GM12878 (cell line): Measurements from ENCODE around the gene STEAP1B. TPM values are rescaled to one million over a fixed set of nuclear protein-coding genes. Genes with fewer than 3 reads are reported as not detected.
A peak's percentile ranks its signal among the peaks of the same experiment; 100 is the strongest.

Experiments used
- ATF3 ChIP-seq: IDR thresholded peaks from 2 replicates; pipeline ENCODE4 v1.6.1; 2011; ENCODE audit warnings: low read depth, mild to moderate bottlenecking, low read length, moderate library complexity, borderline replicate concordance; ENCODE audit errors: extremely low read depth
- BACH1 ChIP-seq: fragments of 450-650 bp; IDR thresholded peaks from 2 replicates; pipeline ENCODE4 v1.6.1; 2017; ENCODE audit warnings: mild to moderate bottlenecking, borderline replicate concordance
- BRCA1 ChIP-seq: IDR thresholded peaks from 2 replicates; pipeline ENCODE4 v1.6.1; 2011; ENCODE audit warnings: low read depth, low read length, improper control_type of control experiment
- CREM ChIP-seq: IDR thresholded peaks from 2 replicates; pipeline ENCODE4 v1.6.1; 2014; ENCODE audit warnings: antibody characterized with exemption, low read depth
- EED ChIP-seq: sonication (generic); IDR thresholded peaks from 2 replicates; pipeline ENCODE4 v1.6.1; 2016; ENCODE audit warnings: antibody characterized with exemption, low read depth
- ETV6 ChIP-seq, 2 experiments: fragments of 450-650 bp in 1 of 2; IDR thresholded peaks in 1 of 2; conservative IDR thresholded peaks in 1 of 2; 2 replicates each; pipeline ENCODE4 v1.6.1; 2014; ENCODE audit warnings: antibody characterized with exemption in 1 of 2, borderline replicate concordance in 1 of 2, low read depth in 1 of 2, mild to moderate bottlenecking in 1 of 2, moderate library complexity in 1 of 2
- GABPA ChIP-seq: IDR thresholded peaks from 2 replicates; pipeline ENCODE4 v1.6.1; 2014; ENCODE audit warnings: antibody characterized with exemption, low read depth, mild to moderate bottlenecking, inconsistent platforms
- HCFC1 ChIP-seq: fragments of 150-350 bp; IDR thresholded peaks from 2 replicates; pipeline ENCODE4 v1.6.1; 2014; ENCODE audit warnings: low read length
- HDAC2 ChIP-seq: fragments of 200-600 bp; sonication (generic); IDR thresholded peaks from 2 replicates; pipeline ENCODE4 v1.6.1; 2017
- IKZF1 ChIP-seq: fragments of 450-650 bp; conservative IDR thresholded peaks from 2 replicates; pipeline ENCODE4 v1.6.1; 2017; ENCODE audit warnings: antibody characterized with exemption, mild to moderate bottlenecking
- MYB ChIP-seq: fragments of 150-350 bp; IDR thresholded peaks from 2 replicates; pipeline ENCODE4 v1.6.1; 2014; ENCODE audit warnings: mild to moderate bottlenecking, low read depth, low read length, borderline replicate concordance
- MYC ChIP-seq: IDR thresholded peaks from 2 replicates; pipeline ENCODE4 v1.6.1; 2011; ENCODE audit warnings: mild to moderate bottlenecking, low read length, moderate library complexity, inconsistent platforms; ENCODE audit not compliant: insufficient read depth, insufficient replicate concordance, insufficient read length, severe bottlenecking
- NBN ChIP-seq: fragments of 450-650 bp; IDR thresholded peaks from 2 replicates; pipeline ENCODE4 v1.6.1; 2016
- NFIC ChIP-seq: IDR thresholded peaks from 2 replicates; pipeline ENCODE4 v1.6.1; 2012; ENCODE audit warnings: low read depth, mild to moderate bottlenecking, inconsistent platforms, low read length, moderate library complexity
- PAX5 ChIP-seq: IDR thresholded peaks from 2 replicates; pipeline ENCODE4 v1.6.1; 2011; ENCODE audit warnings: low read depth, low read length, borderline replicate concordance
- PML ChIP-seq: IDR thresholded peaks from 2 replicates; pipeline ENCODE4 v1.6.1; 2012; ENCODE audit warnings: low read length, inconsistent platforms
- RELB ChIP-seq: fragments of 450-650 bp; IDR thresholded peaks from 2 replicates; pipeline ENCODE4 v1.6.1; 2017; ENCODE audit warnings: low read depth, mild to moderate bottlenecking, moderate library complexity
- SIX5 ChIP-seq: IDR thresholded peaks from 2 replicates; pipeline ENCODE4 v1.6.1; 2011; ENCODE audit warnings: mild to moderate bottlenecking, low read depth, low read length, moderate library complexity; ENCODE audit not compliant: severe bottlenecking
- SMARCA5 ChIP-seq: fragments of 450-650 bp; IDR thresholded peaks from 2 replicates; pipeline ENCODE4 v1.6.1; 2017; ENCODE audit warnings: mild to moderate bottlenecking
- TARDBP ChIP-seq: IDR thresholded peaks from 2 replicates; pipeline ENCODE4 v1.6.1; 2016; ENCODE audit warnings: borderline replicate concordance
- ZBED1 ChIP-seq: IDR thresholded peaks from 2 replicates; pipeline ENCODE4 v1.6.1; 2016; ENCODE audit warnings: borderline replicate concordance
- ZZZ3 ChIP-seq: IDR thresholded peaks from 2 replicates; pipeline ENCODE4 v1.6.1; 2011; ENCODE audit warnings: low read depth; ENCODE audit not compliant: control insufficient read depth, insufficient read length
- polyA plus RNA-seq, 11 experiments: library from polyadenylated mRNA; depleted of rRNA in 4 of 11; unstranded in 6 of 11; stranded (reverse) in 5 of 11; fragments of >200 nt; fragmentation: Nextera tagmentation in 4 of 11; fragmentation: Illumina TruSeq in 1 of 11; extraction: Ambion mirVana in 4 of 11; extraction: Trizol in 1 of 11; gene quantifications; 1 replicate in 1 of 11; 2 replicates in 10 of 11; pipeline versions ENCODE4 v1.2.1 to v1.2.3, GENCODE V29; 2011 to 2016; ENCODE audit warnings: inconsistent platforms in 2 of 11, missing spikeins in 2 of 11, low read depth in 1 of 11
- total RNA-seq, 4 experiments: library from RNA; depleted of rRNA in 3 of 4; stranded (reverse); fragments of >200 nt in 3 of 4; fragmentation: Illumina TruSeq in 1 of 4; extraction: Trizol in 1 of 4; gene quantifications; 2 replicates each; pipeline versions ENCODE4 v1.2.1 to v1.2.3, GENCODE V29; 2013 to 2021
- TF ChIP-seq, protein P1 (sequence below): fragments of 450-650 bp; IDR thresholded peaks from 2 replicates; pipeline ENCODE4 v1.6.1; 2017; ENCODE audit warnings: borderline replicate concordance
- TF ChIP-seq, protein P2 (sequence below): fragments of 450-650 bp; IDR thresholded peaks from 2 replicates; pipeline ENCODE4 v1.6.1; 2017; ENCODE audit warnings: mild to moderate bottlenecking
- TF ChIP-seq, protein P3 (sequence below): fragments of 150-350 bp; IDR thresholded peaks from 2 replicates; pipeline ENCODE4 v1.6.1; 2014; ENCODE audit warnings: mild to moderate bottlenecking, low read depth, low read length

The STEAP1B gene
- total and polyA plus RNA-seq, 10 of the 15 experiments (the other 5 are each of a cell fraction or from before 2014, with no cell fraction given): 0.14 TPM; not detected in 9

DNA sequence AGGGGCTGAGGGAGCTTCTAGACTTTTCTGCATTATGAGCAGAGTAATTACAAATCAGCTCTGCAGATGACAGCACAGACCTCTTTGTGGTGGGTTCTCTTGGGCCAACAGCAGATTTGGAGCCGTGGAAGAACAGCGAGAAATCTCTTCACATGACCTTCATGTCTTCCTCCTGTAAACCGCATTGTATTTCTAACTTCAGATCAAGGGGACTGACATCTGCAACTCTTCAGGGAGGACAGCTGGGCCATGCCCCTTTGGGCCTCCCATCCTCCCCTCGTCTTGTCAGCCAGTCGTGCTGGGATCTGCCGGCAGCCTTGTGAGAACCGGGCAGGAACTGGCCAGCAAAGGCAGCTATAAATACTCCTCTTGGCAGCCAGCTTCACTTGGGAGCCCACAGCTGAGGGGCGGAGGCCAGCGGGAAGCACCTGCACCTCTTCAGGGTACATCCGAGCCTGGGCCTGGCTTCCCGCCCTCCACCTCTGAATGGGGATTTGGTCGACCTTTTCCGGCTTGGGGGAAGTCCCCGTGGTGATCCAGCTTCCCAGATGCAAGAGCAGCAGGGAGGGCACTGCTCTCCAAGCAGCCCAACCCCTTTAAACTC is 54.7 kb downstream of the STEAP1B start (continued):
- TF ChIP-seq CREM: no peak; the same call in 1 of the 2 replicates
- TF ChIP-seq RELB: peak; percentile 14; the same call in 1 of the 2 replicates
- TF ChIP-seq, protein P1, sequence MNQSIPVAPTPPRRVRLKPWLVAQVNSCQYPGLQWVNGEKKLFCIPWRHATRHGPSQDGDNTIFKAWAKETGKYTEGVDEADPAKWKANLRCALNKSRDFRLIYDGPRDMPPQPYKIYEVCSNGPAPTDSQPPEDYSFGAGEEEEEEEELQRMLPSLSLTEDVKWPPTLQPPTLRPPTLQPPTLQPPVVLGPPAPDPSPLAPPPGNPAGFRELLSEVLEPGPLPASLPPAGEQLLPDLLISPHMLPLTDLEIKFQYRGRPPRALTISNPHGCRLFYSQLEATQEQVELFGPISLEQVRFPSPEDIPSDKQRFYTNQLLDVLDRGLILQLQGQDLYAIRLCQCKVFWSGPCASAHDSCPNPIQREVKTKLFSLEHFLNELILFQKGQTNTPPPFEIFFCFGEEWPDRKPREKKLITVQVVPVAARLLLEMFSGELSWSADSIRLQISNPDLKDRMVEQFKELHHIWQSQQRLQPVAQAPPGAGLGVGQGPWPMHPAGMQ: no peak
- TF ChIP-seq GABPA: no peak
- TF ChIP-seq NBN: peak; percentile 19; the same call in 1 of the 2 replicates
- TF ChIP-seq MYC: no peak
- TF ChIP-seq HCFC1: no peak
- TF ChIP-seq TARDBP: no peak
- no peak for TF ChIP-seq ZZZ3
- TF ChIP-seq NFIC: peak; percentile 75; the same call in 1 of the 2 replicates
- no peak for TF ChIP-seq BACH1
- TF ChIP-seq ETV6 (conservative IDR thresholded peaks at IDR 0.05 in 1 of 2, IDR thresholded peaks at IDR 0.05 in 1 of 2; ENCODE audit: borderline replicate concordance in 1 of 2, low read depth in 1 of 2): peak in 1 of 2 experiments; percentile 76; a peak in 2 of 4 replicates
- TF ChIP-seq BRCA1: no peak
- 0 out of 2 replicates have a peak, but pooled peaks have one; percentile 22 for TF ChIP-seq PAX5
- no peak for TF ChIP-seq SIX5
- no peak for TF ChIP-seq ATF3
- no peak for TF ChIP-seq SMARCA5
- peak; percentile 83 for TF ChIP-seq EED
- TF ChIP-seq, protein P2, sequence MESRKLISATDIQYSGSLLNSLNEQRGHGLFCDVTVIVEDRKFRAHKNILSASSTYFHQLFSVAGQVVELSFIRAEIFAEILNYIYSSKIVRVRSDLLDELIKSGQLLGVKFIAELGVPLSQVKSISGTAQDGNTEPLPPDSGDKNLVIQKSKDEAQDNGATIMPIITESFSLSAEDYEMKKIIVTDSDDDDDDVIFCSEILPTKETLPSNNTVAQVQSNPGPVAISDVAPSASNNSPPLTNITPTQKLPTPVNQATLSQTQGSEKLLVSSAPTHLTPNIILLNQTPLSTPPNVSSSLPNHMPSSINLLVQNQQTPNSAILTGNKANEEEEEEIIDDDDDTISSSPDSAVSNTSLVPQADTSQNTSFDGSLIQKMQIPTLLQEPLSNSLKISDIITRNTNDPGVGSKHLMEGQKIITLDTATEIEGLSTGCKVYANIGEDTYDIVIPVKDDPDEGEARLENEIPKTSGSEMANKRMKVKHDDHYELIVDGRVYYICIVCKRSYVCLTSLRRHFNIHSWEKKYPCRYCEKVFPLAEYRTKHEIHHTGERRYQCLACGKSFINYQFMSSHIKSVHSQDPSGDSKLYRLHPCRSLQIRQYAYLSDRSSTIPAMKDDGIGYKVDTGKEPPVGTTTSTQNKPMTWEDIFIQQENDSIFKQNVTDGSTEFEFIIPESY: no peak
- no peak for TF ChIP-seq ZBED1
- TF ChIP-seq, protein P3, sequence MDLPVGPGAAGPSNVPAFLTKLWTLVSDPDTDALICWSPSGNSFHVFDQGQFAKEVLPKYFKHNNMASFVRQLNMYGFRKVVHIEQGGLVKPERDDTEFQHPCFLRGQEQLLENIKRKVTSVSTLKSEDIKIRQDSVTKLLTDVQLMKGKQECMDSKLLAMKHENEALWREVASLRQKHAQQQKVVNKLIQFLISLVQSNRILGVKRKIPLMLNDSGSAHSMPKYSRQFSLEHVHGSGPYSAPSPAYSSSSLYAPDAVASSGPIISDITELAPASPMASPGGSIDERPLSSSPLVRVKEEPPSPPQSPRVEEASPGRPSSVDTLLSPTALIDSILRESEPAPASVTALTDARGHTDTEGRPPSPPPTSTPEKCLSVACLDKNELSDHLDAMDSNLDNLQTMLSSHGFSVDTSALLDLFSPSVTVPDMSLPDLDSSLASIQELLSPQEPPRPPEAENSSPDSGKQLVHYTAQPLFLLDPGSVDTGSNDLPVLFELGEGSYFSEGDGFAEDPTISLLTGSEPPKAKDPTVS: no peak
- no peak for TF ChIP-seq HDAC2
- TF ChIP-seq PML: 0 out of 2 replicates have a peak, but pooled peaks have one; percentile 34
- TF ChIP-seq MYB: no peak
- TF ChIP-seq IKZF1: peak; percentile 55
